ENCODE data around the gene RAB24. TPM values are rescaled to one million over a fixed set of nuclear protein-coding genes. Genes with fewer than 3 reads are reported as not detected.
"Not testable (repeated sequence)": the region's sequence is repeated elsewhere in the genome, so short reads cannot be mapped to it uniquely, and the experiment has no call there.

RAB24 gene
- total and polyA plus RNA-seq, 4 donors: 15.5 to 58.9 (median 39.0) TPM

DNA sequence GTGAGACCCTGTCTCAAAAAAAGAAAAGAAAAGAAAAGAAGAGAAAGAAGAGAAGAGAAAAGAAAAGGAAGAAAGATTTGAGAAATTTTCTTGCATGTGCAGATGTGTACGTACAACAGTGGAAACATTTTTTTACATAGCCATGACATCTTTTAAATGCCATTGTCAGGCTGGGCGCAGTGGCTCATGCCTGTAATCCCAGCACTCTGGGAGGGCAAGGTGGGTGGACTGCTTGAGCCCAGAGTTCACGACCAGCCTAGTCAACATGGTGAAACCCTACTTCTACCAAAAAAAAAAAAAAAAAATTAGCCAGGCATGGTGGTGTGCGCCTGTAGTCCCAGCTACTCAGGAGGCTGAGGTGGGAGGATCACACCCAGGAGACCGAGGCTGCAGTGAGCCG, 41.4 kb upstream of the RAB24 start:
- Histone ChIP-seq H3K4me1 (ENCODE audit: control insufficient read depth, insufficient read depth, low read length) (peaks cover 7% of the 10 kb centered on the region), H3K4me3 (ENCODE audit: low read depth, low read length) (no peak overlapping the region), H3K9me3 (ENCODE audit: control insufficient read depth, insufficient read depth, low read length) (no peaks in the 10 kb centered on the region), H3K27me3 (ENCODE audit: control insufficient read depth, insufficient read depth, low read length) (no peaks in the 10 kb centered on the region), H3K36me3 (ENCODE audit: control insufficient read depth, insufficient read depth, low read length) (peaks cover 23% of the 10 kb centered on the region), H3K27ac (ENCODE audit: low read depth, low read length) (no peak overlapping the region)
- 100% methylated on average over 1 of the region's 6 CpGs for WGBS (ENCODE audit: insufficient coverage)
- no peak for DNase-seq (ENCODE audit: low read depth in 4 of 6, low spot score in 6 of 6)

DNA sequence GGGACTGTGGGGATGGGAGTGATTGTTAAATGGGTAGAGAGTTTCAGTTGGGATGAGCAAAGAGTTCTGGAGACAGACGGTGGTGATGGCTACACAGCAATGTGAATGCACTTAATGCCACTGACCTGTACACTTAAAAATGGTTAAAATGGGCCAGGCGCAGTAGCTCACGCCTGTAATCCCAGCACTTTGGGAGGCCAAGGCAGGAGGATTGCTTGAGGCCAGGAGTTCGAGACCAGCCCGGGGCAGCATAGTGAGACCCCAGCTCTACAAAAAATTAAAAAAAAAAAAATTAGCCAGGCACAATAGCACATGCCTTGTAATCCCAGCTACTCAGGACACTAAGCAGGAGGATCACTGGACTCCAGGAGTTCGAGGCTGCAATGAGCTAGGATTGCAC, 40.3 kb upstream of the RAB24 start:
- no peaks in the 10 kb centered on the region for H3K9me3 ChIP-seq (ENCODE audit: control insufficient read depth, insufficient read depth, low read length)
- DNase-seq (ENCODE audit: low read depth in 4 of 6, low spot score in 6 of 6): no peak
- H3K27me3 ChIP-seq (ENCODE audit: control insufficient read depth, insufficient read depth, low read length): no peaks in the 10 kb centered on the region
- no peak overlapping the region for H3K4me3 ChIP-seq (ENCODE audit: low read depth, low read length)
- no peak overlapping the region for H3K27ac ChIP-seq (ENCODE audit: low read depth, low read length)
- 97% methylated on average over 5 of the region's 6 CpGs for WGBS (ENCODE audit: insufficient coverage)
- no peaks in the 10 kb centered on the region for H3K4me1 ChIP-seq (ENCODE audit: control insufficient read depth, insufficient read depth, low read length)
- peaks cover 25% of the 10 kb centered on the region for H3K36me3 ChIP-seq (ENCODE audit: control insufficient read depth, insufficient read depth, low read length)

DNA sequence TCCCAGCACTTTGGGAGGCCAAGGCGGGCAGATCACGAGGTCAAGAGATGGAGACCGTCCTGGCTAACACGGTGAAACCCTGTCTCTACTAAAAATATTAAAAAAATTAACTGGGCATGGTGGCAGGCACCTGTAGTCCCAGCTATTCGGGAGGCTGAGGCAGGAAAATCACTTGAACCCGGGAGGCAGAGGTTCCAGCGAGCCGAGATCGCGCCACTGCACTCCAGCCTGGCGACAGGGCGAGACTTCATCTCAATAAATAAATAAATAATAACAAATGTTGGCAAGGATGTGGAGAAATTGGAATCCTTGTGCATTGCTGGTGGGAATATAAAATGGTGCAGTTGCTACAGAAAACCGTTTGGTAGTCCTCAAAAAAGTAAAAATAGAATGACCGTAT, 39.5 kb upstream of the RAB24 start:
- 80% methylated on average over 1 of the region's 14 CpGs for WGBS (ENCODE audit: insufficient coverage)
- not testable (repeated sequence) for DNase-seq (ENCODE audit: low read depth in 4 of 6, low spot score in 6 of 6); H3K27ac ChIP-seq (ENCODE audit: low read depth, low read length); H3K4me1 ChIP-seq (ENCODE audit: control insufficient read depth, insufficient read depth, low read length); H3K4me3 ChIP-seq (ENCODE audit: low read depth, low read length); H3K9me3 ChIP-seq (ENCODE audit: control insufficient read depth, insufficient read depth, low read length); H3K27me3 ChIP-seq (ENCODE audit: control insufficient read depth, insufficient read depth, low read length)
- peaks cover 30% of the 10 kb centered on the region for H3K36me3 ChIP-seq (ENCODE audit: control insufficient read depth, insufficient read depth, low read length)

DNA sequence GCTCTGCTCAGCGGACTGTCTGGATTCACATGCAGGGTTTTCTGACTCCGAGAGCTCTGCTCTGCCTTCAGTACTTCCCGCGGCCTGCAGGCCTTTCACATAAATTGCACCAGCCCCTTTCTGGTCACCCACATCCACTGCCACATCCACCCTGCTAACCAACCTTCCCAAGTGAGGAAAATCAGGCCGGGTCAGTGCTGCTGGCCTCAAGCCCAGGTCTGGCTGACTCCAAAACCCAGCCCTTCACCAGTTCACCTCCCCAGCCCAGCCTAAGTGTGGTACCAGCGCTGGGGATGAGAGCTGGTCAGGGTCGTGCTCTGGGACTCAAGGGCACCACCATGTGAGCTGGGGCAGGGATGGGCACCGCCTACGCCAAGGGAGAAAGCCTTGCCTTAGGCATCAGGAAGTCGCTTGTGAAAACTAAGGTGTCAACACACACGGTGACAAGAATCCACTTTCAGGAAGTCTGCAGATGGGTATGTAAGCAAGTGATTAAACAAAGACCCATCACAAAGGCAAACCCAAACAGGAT, 35.7 kb upstream of the RAB24 start:
- H3K27ac ChIP-seq (ENCODE audit: low read depth, low read length): no peak overlapping the region
- H3K36me3 ChIP-seq (ENCODE audit: control insufficient read depth, insufficient read depth, low read length): peaks cover 62% of the 10 kb centered on the region
- no peak for DNase-seq (ENCODE audit: low read depth in 4 of 6, low spot score in 6 of 6)
- H3K4me3 ChIP-seq (ENCODE audit: low read depth, low read length): no peak overlapping the region
- H3K4me1 ChIP-seq (ENCODE audit: control insufficient read depth, insufficient read depth, low read length): no peaks in the 10 kb centered on the region
- 89% methylated on average over 9 of the region's 11 CpGs for WGBS (ENCODE audit: insufficient coverage)
- no peaks in the 10 kb centered on the region for H3K9me3 ChIP-seq (ENCODE audit: control insufficient read depth, insufficient read depth, low read length)
- no peaks in the 10 kb centered on the region for H3K27me3 ChIP-seq (ENCODE audit: control insufficient read depth, insufficient read depth, low read length)

DNA sequence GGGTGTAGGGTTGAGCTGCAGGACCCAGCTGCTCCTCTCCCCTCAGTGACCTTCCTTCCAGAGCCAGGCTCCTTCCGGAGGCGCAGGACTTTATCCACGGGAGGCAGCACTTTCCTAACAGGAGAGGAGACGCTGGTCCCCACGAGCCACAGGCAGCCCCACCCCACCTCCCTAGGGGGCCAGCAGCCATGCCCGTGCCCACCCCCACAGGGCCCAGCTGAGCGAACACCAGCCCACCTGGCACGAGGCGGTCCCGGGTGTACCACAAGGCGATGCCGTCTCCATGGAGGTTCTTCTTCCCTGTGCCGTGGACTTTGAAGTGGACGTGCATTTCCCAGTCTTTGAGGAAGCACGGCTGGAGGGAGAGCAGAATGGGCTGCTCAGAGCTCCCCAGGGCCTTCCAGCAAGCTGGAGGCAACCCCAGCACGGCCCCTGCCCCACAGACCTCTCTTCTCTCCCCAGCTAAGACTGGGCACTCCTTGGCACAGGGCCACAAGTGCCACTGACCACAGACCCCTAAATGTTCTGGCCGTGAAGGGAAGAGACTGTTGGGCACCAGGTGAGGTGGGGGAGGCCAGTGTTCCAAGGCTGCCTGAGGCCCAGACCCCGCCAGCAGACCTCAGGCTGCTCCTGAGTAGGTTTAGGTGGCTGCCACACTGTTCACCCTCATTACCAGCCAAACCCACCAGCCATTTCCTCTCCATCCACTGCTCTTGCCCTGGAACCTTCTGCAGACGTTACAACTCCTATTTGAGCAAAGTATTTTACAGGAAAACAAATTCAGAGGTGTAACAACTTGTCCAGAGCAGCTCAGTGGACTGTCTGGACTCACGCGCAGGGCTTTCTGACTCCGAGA, 35.0 kb upstream of the RAB24 start:
- Histone ChIP-seq H3K4me3 (ENCODE audit: low read depth, low read length) (no peak overlapping the region), H3K27me3 (ENCODE audit: control insufficient read depth, insufficient read depth, low read length) (no peaks in the 10 kb centered on the region), H3K36me3 (ENCODE audit: control insufficient read depth, insufficient read depth, low read length) (peaks cover 66% of the 10 kb centered on the region), H3K9me3 (ENCODE audit: control insufficient read depth, insufficient read depth, low read length) (no peaks in the 10 kb centered on the region), H3K27ac (ENCODE audit: low read depth, low read length) (no peak overlapping the region), H3K4me1 (ENCODE audit: control insufficient read depth, insufficient read depth, low read length) (no peaks in the 10 kb centered on the region)
- 87% methylated on average over 19 of the region's 22 CpGs for WGBS (ENCODE audit: insufficient coverage)
- no peak for DNase-seq (ENCODE audit: low read depth in 4 of 6, low spot score in 6 of 6)

DNA sequence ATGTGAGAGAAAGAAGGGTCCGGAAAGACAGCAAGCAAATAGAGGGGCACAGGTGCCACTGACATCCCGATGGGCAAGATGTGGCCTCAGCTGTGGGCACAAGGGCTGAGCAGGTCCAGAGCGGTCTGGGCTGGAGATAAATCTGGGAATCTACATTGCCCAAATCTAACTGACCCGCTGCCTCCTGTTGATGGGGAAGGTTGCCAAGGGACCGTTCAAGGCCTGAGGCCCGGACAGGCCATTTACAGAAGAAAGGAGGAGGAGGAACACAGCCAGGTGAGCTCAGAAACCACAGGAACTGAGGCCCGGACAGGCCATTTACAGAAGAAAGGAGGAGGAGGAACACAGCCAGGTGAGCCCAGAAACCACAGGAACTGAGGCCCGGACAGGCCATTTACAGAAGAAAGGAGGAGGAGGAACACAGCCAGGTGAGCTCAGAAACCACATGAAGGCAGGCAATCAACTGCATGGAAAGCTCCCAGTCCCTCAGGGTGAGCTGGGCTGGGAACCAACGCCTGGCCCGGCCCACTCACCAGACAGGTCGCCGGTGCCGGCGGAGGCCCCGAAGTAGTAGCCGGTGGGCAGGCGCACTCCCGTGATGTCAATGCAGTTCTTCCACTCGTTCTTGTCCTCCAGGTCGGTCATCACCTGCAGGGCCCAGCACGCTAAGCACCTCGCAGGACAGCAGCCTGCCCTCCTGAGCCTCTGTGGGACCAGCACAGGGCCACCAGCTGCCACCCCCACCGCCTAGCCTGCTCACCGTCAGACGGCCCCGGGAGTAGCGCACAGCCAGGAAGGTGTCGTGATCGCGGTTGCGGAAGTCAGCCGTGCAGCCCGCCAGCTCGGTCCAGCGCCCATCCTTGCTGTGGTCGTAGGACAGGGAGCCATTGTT, 33.3 kb upstream of the RAB24 start:
- H3K9me3 ChIP-seq (ENCODE audit: control insufficient read depth, insufficient read depth, low read length): no peaks in the 10 kb centered on the region
- no peak overlapping the region for H3K27ac ChIP-seq (ENCODE audit: low read depth, low read length)
- H3K27me3 ChIP-seq (ENCODE audit: control insufficient read depth, insufficient read depth, low read length): no peaks in the 10 kb centered on the region
- H3K4me3 ChIP-seq (ENCODE audit: low read depth, low read length): no peak overlapping the region
- H3K36me3 ChIP-seq (ENCODE audit: control insufficient read depth, insufficient read depth, low read length): peaks cover 76% of the 10 kb centered on the region
- WGBS (ENCODE audit: insufficient coverage): 94% methylated on average over 34 of the region's 36 CpGs
- DNase-seq (ENCODE audit: low read depth in 4 of 6, low spot score in 6 of 6): no peak
- no peaks in the 10 kb centered on the region for H3K4me1 ChIP-seq (ENCODE audit: control insufficient read depth, insufficient read depth, low read length)

DNA sequence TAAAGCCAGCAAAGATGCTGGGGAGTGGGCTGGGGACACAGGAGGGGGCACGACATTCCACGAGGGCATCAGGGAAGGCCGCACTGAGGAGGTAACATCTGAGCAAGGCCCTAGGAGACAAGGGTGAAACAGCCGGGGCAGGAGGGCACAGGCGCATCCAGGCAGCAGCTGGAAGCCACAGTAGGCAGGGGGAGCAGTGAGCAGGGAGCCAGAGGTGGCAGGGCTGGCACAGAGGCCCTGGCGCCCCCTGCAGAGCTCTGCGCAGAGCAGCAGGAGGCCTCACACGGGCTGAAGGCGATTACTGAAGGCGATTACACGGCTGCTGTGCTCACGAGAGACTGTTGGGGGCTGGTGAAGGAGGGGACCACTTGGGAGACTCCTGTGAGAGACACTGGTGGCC, 32.6 kb upstream of the RAB24 start:
- no peaks in the 10 kb centered on the region for H3K4me1 ChIP-seq (ENCODE audit: control insufficient read depth, insufficient read depth, low read length)

DNA sequence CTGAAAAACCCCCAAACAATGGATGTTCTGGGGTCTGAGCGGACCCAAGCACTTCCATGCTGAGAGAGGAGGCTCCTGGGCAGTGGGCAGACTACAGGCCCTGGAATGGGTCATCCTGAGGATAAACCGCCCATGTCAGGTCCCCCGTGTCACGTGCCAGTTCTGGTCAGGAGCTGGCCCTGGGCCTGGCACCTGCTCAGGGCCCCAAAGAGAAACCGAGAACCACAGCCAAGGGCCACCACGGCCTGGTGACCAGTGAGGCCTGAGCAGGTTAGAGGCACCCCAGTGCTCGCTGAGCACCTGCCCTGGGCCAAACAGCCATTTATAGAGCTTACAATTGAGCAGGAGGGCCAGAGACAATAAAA, 32.2 kb upstream of the RAB24 start:
- peaks cover 88% of the 10 kb centered on the region for H3K36me3 ChIP-seq (ENCODE audit: control insufficient read depth, insufficient read depth, low read length)
- 97% methylated on average over 7 of the region's 7 CpGs for WGBS (ENCODE audit: insufficient coverage)
- no peak for DNase-seq (ENCODE audit: low read depth in 4 of 6, low spot score in 6 of 6)

More for the DNA sequence above, 32.6 kb upstream of the RAB24 start:
- Histone ChIP-seq H3K9me3 (ENCODE audit: control insufficient read depth, insufficient read depth, low read length) (no peaks in the 10 kb centered on the region), H3K4me3 (ENCODE audit: low read depth, low read length) (no peak overlapping the region), H3K27me3 (ENCODE audit: control insufficient read depth, insufficient read depth, low read length) (no peaks in the 10 kb centered on the region), H3K36me3 (ENCODE audit: control insufficient read depth, insufficient read depth, low read length) (peaks cover 83% of the 10 kb centered on the region), H3K27ac (ENCODE audit: low read depth, low read length) (no peak overlapping the region)
- 69% methylated on average over 12 of the region's 12 CpGs for WGBS (ENCODE audit: insufficient coverage)
- no peak for DNase-seq (ENCODE audit: low read depth in 4 of 6, low spot score in 6 of 6)

DNA sequence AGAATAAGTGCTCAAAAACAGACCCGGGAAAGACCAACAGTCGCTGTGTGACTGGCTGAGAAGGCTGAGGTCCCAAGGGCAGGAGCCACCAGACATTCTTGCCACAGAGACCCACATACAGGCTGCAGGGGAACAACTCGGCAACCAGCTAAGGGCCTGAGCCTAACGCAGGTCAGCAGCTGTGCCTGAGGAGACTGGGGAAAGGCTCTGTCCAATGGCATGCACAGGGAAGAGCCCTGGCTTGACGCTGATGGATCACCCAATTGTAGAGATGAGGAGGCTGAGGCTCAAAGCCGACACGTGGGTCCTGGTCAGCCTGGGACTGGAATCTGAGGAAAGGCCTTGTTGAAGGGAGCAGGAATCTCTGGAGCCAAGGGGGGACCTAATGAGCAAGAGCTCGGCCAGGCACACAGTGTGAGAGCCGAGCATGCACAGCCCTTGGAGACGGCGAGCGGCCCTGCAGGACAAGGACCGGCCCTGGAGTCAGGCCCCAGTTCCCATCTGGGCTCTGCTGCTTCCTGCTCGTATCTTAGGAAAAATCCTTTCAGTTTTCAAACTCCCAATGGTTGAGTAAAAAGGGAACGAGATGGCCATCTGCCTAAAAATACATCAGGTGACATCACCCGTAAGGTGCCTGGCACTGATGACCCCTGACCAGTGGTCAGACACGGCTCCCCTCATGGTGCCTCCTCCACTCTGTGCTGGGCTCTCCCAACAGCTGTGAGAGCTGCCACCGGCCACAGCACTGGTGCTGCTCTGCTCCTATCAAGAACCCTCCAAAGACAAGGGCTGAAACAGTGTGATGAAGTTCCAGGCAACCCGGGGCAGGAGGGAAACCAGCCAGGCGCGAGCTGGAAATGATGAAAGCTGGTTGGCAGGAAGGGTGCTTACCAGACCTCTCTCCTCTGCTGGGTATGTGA, 31.5 kb upstream of the RAB24 start:
- H3K4me3 ChIP-seq (ENCODE audit: low read depth, low read length): no peak overlapping the region
- H3K27me3 ChIP-seq (ENCODE audit: control insufficient read depth, insufficient read depth, low read length): no peaks in the 10 kb centered on the region
- WGBS (ENCODE audit: insufficient coverage): 90% methylated on average over 20 of the region's 21 CpGs
- H3K9me3 ChIP-seq (ENCODE audit: control insufficient read depth, insufficient read depth, low read length): no peaks in the 10 kb centered on the region
- no peak for DNase-seq (ENCODE audit: low read depth in 4 of 6, low spot score in 6 of 6)
- H3K4me1 ChIP-seq (ENCODE audit: control insufficient read depth, insufficient read depth, low read length): no peaks in the 10 kb centered on the region
- peaks cover 94% of the 10 kb centered on the region for H3K36me3 ChIP-seq (ENCODE audit: control insufficient read depth, insufficient read depth, low read length)
- H3K27ac ChIP-seq (ENCODE audit: low read depth, low read length): no peak overlapping the region

More for the DNA sequence above, 32.2 kb upstream of the RAB24 start:
- Histone ChIP-seq H3K27ac (ENCODE audit: low read depth, low read length) (no peak overlapping the region), H3K27me3 (ENCODE audit: control insufficient read depth, insufficient read depth, low read length) (no peaks in the 10 kb centered on the region), H3K4me1 (ENCODE audit: control insufficient read depth, insufficient read depth, low read length) (no peaks in the 10 kb centered on the region), H3K4me3 (ENCODE audit: low read depth, low read length) (no peak overlapping the region), H3K9me3 (ENCODE audit: control insufficient read depth, insufficient read depth, low read length) (no peaks in the 10 kb centered on the region)

All from spinal cord (tissue), 10 donors.